HG03521 (cell line): Measurements from ENCODE around the gene GNG2.

Experiments used
- ATAC-seq: cut with Tn5 transposase; IDR thresholded peaks from one replicate; pipeline ENCODE4 v1.9.1; 2021; ENCODE audit warnings: mild to moderate bottlenecking, moderate library complexity; ENCODE audit not compliant: unreplicated experiment

Gene GNG2

DNA sequence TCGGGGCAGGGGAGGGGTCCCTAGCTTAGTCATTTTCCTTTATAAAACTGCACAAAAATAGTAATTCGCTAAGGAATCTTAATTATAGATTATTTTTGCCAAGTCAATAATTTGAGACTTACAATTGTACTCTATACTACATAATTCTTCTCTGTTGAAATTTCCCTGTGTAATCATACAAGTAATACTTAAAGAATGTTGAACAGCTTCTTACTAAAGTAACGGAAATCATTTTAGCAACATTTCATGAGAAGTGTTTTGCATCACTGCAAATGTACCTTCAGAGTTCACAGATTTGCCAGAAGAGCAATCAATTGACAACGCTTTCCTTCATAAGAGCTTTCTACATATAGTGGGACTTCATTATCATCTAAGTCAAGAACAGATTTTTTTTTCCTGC is 7.9 kb upstream of the GNG2 start:
- no peak for ATAC-seq

GRCh38 chr14:51855234-51855633 is 5.2 kb upstream of the GNG2 start:
- no peak for ATAC-seq

DNA sequence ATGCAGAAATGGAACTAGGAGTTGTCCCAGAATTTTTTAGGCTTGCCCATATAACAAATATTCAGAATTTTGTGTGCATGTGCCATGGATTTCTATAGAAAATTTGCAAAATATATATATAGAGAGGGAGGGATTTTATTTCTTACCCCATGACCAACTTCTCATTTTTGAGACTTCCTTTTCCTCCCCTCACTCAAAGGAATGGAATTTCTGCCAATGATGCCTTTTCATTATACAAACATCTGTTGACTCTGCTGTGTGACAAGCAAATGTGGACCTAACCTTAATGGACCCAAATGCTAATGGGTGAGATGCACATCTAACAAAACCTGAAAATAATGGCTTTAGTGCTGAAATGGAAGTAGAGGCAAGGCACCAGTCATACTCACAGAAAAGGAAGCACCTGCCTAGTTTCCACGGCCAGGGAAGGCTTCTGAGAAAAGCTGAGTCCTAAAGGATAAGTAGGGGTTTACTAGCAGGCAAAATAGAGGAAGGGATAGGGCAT is 3.6 kb upstream of the GNG2 start:
- no peak for ATAC-seq

- ATAC-seq: no peak
These were observed 1.3 kb upstream of the GNG2 start for GRCh38 chr14:51859131-51859530.

DNA sequence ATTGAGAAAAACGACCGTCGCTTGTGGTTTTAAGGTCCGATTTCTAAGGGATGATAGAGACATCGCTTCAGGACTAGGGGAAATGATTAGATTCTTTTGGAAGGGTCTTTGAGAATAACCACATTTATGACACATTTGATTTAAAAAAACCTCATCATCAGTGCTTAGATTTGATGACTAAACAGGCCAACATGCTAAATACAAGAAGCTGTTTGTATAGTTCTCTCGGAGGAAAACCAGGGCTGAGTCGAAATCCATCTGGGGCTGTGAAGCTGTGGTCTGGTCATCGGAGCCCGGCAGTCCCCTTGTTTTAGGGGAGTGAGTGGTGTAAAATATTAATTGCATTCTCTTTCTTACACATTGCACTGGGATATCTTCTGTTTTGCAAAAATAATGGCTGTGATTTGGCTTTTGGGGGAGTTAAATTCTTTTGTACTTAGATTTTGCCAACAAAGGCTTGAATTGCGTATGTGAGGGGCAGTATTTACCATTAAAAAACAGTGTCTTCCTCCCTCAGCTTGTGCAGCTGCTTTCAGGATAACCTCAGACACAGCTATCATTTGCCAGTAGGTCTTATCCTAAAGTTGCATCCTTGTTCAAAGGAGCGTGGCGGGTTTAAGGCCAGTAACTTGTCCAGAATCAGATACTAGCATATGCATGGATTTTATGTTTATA is 550 bp downstream of the GNG2 start:
- no peak for ATAC-seq

GRCh38 chr14:51862176-51862796 is 1.9 kb downstream of the GNG2 start:
- ATAC-seq: no peak

DNA sequence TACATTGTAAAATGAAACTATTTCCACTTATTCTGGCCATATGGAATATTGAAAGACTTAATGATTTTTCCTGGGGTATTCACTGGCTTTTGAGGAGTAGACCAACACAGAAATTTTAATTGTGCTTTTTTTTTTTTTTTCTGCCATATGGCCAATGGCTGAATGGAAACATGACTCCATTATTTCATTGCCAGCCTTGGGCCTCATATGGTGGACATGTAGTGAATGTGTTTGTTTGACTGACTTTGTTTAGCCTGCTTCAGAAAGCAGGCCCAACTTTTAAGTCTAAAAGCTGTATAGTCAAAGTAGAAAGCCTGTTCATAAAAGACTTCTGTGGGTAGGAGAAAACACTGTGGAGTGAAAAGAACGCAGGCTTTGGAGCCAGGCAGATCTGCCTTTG is 2.4 kb downstream of the GNG2 start:
- ATAC-seq: no peak

DNA sequence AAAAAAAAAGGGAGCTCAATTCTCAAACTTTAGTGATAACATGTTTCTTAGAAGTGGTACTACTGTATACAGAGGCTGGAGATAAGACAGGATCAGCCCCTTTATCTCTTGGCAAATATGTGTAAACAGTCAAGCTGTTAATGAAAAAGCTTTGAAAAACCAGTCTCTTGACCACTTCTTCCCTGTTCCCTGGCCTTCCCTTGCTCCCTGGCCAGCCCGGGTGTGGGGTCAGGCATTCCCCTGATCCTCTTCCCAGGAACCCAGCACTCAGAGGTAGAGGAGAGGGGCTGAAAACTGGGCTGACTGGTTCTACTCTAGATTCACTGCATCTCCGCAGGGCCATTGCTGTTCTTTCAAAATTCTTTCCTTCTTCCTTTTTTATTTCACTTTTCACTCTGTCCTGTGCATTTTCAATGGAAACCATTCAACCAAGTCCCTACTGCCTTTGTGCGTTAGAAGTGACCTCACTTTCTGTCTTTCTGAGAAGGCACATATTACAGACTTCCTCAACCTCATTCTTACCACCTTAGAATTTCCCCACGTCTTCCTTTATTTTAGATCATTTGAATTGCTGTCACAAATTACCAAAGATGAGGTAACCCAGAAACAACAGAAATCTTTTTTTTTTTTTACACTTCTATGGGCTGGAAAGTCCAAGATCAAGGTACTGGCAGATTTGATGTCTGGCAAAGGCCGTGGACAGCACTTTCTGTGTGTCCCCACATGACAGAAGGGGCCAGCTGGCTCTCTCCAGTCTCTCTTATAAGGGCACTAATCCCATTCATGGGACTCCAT is 5.7 kb downstream of the GNG2 start:
- no peak for ATAC-seq

DNA sequence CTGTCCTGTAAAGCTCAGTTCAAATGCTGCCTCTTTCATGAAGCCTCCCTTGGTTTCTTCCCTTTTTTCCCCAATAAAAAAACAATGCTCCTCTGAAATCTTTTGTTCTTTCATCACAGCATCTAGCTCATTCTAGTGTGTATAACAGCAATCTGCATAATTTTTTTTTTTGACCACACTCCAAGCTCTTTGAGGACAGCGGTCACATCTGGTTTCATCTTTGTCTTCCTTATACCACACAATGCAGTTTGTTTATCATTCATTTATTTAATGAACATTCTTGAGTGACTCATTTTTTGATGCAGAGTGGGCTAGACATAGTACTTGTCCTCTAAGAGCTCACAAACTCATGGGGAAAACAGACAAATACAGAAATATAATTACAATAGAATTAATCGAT is 7.3 kb downstream of the GNG2 start:
- ATAC-seq: no peak

DNA sequence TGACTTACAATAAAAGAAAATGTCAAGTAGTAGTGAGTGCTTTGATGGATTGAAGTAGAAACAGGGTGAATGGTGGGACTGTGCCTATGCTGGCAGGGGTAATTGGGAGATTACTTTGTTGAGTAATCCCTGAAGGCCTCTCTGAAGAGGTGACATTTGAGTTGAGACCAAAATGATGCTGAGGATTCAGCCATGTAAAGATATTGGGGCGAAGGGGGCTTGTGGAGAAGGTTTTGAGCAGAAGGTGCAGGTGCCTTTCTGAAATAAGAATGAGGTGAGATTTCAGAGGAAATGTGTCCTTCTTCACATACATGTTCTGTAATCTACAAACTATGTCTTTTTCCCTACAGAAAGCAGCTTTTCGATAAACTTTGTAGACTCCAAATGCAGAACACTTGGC is 8.0 kb downstream of the GNG2 start:
- no peak for ATAC-seq

GRCh38 chr14:51869411-51870100 is 9.1 kb downstream of the GNG2 start:
- ATAC-seq: no peak

- no peak for ATAC-seq
These were observed 10.2 kb downstream of the GNG2 start for GRCh38 chr14:51870606-51871005.

GRCh38 chr14:51871846-51872245 is 11.4 kb downstream of the GNG2 start:
- ATAC-seq: no peak

DNA sequence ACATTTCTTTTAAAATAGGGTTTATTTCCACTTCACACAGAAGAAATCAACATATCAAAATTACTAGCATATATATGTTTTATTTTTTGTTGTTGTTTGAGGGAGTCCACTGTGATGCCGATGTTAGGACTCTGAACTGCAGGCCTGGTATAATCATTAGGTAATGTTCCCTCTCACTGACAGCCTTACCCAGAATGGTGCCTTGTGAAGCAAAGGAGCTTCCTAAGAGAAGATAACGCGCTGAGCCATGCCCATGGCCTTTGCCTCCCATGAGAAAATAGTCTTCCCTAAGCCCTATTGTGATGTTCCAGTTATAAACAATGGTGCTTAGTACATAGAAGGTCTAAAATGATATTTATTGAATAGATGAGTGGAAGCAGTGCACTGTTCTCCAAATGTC is 12.0 kb downstream of the GNG2 start:
- no peak for ATAC-seq

DNA sequence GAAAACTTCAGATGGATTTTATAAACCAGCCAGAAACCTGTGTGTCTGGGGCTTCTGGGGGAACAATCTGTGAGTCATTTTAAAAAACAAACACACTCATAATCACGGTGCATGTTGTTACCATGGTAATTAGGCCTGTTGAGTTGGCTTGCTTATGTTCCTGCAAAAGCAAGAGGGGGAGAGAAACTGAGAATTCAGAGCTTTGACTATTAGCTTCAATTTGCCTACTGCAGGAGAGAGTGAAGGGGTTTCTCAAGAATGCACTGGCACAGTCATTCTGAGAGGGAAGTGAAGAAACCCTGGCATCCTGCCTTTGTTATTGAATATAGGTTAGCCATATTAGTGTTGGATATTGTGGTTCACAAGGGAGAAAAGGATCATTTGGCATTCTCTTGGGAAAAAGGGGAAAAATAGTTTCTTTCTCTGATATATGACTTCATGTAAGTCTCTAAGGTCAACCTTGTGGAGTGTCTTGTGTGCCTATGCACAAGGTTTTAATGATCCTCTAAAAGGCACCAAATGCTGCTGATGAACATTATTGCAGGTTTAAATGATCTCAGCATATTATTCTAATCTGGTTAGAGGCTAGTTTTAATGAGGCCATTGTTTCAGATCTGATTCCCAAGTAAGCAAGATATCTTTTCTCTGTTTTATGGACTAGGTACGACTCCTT is 12.9 kb downstream of the GNG2 start:
- ATAC-seq: peak; percentile 73

GRCh38 chr14:51877810-51878209 is 17.4 kb downstream of the GNG2 start:
- no peak for ATAC-seq

- no peak for ATAC-seq
These were observed 18.8 kb downstream of the GNG2 start for GRCh38 chr14:51879170-51879569.

GRCh38 chr14:51880835-51881580 is 20.6 kb downstream of the GNG2 start:
- peak; percentile 46 for ATAC-seq

GRCh38 chr14:51881636-51882035 is 21.2 kb downstream of the GNG2 start:
- ATAC-seq: no peak

DNA sequence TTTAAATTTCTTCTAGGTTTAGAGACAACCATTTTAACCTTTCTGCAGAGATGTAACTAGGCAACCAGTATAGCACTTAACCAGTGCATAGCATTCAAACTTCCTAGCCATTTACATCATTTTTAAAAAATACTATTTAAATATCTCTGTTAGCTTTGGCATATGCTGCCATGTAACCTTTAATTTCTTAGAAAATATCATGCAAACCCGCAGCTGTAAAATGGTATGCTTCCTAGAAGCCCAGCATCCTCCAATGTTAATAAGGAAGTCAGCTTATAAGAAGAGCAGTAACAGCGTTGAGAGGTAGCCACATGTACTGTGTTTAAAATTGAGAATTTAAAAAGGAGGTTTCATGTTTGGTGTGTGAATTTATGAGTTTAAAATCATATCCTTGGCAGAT is 22.8 kb downstream of the GNG2 start:
- ATAC-seq: no peak
